Measurements from ENCODE around the gene REXO1.

DNA sequence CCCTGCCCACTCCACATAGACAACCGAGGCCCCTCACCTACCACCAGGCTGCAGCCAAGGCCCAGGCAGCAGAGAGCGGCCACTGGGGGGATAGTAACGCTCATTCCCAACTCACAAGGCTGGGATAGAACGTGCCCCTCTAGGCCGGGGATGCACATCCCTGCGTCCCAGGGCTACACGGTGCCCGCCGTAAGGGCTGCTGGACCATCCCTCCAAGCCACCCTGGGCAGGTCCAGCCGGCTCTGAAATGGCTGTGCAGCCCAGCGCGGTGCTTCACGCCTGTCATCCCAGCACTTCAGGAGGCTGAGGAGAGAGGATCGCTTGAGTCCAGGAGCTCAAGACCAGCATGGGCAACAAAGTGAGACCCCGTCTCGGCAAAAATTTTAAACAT lies 3.2 kb downstream of the REXO1 start:
- TF ChIP-seq, protein P1, sequence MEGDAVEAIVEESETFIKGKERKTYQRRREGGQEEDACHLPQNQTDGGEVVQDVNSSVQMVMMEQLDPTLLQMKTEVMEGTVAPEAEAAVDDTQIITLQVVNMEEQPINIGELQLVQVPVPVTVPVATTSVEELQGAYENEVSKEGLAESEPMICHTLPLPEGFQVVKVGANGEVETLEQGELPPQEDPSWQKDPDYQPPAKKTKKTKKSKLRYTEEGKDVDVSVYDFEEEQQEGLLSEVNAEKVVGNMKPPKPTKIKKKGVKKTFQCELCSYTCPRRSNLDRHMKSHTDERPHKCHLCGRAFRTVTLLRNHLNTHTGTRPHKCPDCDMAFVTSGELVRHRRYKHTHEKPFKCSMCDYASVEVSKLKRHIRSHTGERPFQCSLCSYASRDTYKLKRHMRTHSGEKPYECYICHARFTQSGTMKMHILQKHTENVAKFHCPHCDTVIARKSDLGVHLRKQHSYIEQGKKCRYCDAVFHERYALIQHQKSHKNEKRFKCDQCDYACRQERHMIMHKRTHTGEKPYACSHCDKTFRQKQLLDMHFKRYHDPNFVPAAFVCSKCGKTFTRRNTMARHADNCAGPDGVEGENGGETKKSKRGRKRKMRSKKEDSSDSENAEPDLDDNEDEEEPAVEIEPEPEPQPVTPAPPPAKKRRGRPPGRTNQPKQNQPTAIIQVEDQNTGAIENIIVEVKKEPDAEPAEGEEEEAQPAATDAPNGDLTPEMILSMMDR (tag by site-specific recombination; IDR thresholded peaks at IDR 0.05): no peak
- TF ChIP-seq KLF1 (tag by site-specific recombination; IDR thresholded peaks at IDR 0.05): no peak

Measured in HEK293 (cell line).